ENCODE measurements around the gene HCFC2.
"Not testable (repeated sequence)": the region's sequence is repeated elsewhere in the genome, so short reads cannot be mapped to it uniquely, and the experiment has no call there.

Gene HCFC2

GRCh38 chr12:104057771-104058197, 6.5 kb upstream of the HCFC2 start:
- DNase-seq (ENCODE audit: low spot score), result peak; percentile 14

- no peak for DNase-seq (ENCODE audit: low spot score)
Observed at GRCh38 chr12:104058802-104059201, 5.5 kb upstream of the HCFC2 start.

DNA sequence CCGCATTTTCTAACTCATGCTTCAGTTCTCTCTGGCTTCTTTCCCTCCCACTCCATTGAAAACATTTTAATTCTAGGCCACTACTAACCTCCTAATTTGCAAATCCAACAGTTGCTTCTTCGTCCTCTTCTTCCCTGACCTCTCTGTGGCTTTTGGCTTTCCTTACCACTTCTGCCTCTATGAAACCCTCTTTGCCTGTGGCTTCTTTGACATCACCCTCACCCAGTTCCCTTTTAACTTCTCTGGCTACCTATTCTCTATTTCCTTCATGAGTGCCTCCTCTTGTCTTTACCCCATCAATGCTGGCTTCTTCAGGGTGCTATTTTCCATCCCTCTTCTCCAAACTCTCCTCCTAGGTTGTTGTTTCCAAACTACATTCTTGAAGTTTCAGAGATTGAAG, 4.4 kb upstream of the HCFC2 start:
- DNase-seq (ENCODE audit: low spot score), result no peak

- DNase-seq (ENCODE audit: low spot score), result no peak
Observed at GRCh38 chr12:104060791-104061190, 3.5 kb upstream of the HCFC2 start.

GRCh38 chr12:104063712-104064030, 660 bp upstream of the HCFC2 start:
- peak; percentile 17 for DNase-seq (ENCODE audit: low spot score)

GRCh38 chr12:104064842-104065427, 604 bp downstream of the HCFC2 start:
- no peak for DNase-seq (ENCODE audit: low spot score)

GRCh38 chr12:104072099-104072498, 7.8 kb downstream of the HCFC2 start:
- no peak for DNase-seq (ENCODE audit: low spot score)

- DNase-seq (ENCODE audit: low spot score), result no peak
Observed at GRCh38 chr12:104073699-104074098, 9.4 kb downstream of the HCFC2 start.

DNA sequence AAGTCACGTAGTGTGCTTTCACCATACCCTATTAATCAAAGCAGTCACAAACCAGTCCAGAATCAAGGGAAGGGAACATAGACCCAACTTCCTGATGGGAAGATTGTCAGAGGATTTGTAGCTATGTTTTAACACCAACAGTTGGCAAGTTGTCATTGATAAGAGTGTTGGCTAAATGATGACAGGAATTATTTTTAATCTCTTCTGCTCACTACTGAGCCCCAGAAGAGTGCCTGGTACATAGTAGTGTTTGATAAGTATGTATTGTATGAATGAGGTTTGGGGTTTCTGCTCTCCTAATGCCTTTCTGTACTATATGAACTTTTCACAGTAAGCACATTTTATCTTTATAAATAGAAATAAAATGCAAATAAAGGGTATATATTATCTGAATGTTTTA, 14.7 kb downstream of the HCFC2 start:
- no peak for DNase-seq (ENCODE audit: low spot score)

- DNase-seq (ENCODE audit: low spot score), result no peak
Observed at GRCh38 chr12:104080764-104081163, 16.4 kb downstream of the HCFC2 start.

- no peak for DNase-seq (ENCODE audit: low spot score)
Observed at GRCh38 chr12:104083769-104084475, 19.6 kb downstream of the HCFC2 start.

DNA sequence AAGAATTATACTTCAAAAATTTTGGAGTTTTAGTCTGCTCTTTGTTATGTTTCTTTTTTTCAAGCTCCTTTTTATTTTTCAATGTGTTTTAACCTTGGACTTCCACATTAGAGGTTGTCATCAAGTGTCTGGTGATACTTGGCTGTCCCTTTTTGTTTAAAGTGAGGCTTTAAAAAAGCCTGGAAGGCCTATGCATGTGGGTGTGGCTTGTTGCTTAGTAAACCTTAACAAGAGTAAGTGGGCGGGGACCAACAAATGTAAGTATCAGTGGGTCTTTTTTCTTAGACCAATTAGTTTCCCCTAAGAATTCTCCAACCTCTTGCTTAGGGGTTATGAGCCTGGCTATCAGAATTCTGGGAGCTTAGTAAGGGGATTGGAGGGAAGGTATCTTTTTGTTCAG, 26.4 kb downstream of the HCFC2 start:
- DNase-seq (ENCODE audit: low spot score), result no peak

GRCh38 chr12:104091136-104091535, 26.8 kb downstream of the HCFC2 start:
- no peak for DNase-seq (ENCODE audit: low spot score)

DNA sequence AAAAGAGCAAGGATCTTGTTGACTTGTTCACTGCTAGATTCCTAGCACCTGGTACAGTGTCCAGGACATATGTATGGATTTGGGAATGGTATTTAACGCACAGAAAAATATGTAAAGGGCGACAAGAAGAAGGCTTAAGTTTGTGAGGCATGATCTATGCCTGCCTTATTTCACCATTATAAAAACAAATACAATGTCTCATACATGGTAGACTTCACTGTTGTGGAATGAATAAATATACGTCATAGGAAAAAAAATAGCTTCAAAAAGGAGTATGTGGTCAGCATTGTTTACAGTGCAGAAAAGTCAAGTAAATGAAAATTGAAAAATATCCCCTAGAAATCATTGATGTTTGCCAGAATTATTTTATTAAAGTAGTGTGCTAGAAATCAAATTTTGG, 30.0 kb downstream of the HCFC2 start:
- DNase-seq (ENCODE audit: low spot score), result no peak

DNA sequence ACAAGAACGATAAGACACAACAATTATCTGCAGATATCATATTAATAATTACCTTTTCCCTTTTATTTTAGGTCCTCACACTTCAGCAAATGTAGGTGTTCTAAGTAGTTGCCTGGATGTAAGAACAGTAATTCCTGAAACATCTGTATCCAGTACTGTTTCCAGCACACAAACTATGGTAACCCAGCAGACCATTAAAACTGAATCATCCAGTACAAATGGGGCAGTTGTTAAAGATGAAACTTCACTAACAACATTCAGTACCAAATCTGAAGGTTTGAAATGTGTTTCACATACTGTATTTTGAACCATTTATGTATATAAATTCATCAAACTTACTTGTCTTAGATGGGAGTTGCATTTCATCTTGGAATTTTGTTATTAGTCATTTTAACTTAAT, 31.0 kb downstream of the HCFC2 start:
- DNase-seq (ENCODE audit: low spot score), result no peak

DNA sequence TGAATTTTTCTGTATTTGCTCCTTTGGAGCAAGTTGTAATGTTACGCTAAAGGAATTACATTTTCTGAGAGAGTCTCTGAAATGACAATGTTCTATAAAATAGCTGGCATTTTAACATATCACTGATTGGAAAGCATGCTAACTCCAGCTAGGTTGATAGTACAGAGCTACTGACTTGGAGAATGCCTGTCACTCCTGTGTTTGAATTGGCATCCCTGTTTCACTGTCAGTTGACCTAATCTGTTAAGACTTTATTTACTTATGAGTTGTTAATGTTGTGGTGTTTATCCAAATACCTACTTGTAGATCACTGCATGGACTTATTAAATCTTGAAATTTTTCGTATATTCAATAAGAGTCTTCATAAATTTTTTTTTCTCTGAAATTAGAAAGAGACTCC, 33.6 kb downstream of the HCFC2 start:
- no peak for DNase-seq (ENCODE audit: low spot score)

GRCh38 chr12:104105461-104105860, 41.1 kb downstream of the HCFC2 start:
- DNase-seq (ENCODE audit: low spot score), result no peak

GRCh38 chr12:104106965-104107364, 42.6 kb downstream of the HCFC2 start:
- DNase-seq (ENCODE audit: low spot score), result no peak

DNA sequence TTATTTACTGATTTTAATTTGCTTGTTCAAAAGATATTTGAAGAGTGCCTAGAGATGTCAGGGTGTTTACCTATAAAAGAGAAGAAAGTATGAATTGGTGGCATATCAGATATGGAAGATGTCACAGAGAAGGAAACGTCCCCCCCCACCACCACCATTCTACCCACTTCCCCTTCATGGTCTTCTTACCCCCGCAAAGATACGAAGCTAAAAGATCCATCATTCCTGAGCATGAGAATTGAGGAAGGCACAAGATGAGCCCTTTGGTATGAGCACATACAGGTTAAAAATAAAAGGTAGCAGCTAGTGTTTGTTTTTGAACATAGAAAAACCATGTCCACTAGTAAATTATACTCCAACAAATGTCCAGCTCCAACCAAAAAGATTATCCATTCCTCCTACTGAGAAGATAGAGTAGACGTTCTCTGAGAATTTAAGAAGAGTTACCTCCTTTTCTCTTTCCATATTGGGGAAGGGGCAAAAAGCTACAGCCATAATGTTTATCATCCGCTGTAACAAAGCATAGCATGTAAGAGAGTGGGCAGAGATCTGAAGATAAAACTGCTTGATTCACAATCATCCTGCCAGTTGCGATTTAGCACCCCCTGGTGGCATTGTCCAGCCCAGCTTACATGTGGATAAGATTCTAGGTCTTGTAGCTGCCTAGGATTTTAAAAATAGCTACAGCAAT, 44.6 kb downstream of the HCFC2 start:
- DNase-seq (ENCODE audit: low spot score), result peak; percentile 87

DNA sequence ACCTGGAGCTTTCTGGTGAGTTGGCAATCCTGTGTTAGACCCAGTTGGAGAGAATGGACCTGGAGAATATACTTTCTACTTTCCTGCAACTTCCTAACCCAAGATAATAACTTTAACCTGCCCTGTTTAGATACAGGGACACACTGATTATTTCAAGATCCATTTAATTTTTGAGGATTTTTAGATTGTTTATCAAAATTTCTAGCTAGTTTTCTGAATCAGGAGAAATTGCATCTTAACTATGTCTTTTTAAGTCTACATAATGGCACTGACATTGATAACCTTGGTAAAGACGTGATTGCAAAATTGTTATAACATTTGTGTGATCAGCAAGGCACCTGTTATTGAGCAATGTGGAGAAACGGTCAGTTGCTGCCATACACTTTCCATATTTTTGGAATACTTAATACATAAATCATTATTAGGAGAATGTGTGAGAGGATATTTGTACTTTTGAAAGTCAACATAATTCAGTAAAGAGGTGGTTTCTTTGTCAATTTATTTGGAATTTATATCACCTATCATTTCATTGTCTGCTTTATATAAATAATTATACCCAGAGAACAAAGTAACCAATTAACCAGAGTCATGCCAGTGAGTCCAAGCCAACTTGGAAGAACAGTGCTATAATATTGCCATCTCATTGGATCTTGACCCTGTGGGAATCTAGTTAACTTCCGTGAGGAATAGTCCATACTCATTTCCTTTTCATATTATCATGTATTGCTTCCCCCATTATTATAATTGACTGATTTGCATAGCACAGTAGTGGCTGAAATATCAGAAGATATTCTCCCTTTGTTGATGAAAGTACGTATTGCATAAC, 45.3 kb downstream of the HCFC2 start:
- DNase-seq (ENCODE audit: low spot score), result no peak

DNA sequence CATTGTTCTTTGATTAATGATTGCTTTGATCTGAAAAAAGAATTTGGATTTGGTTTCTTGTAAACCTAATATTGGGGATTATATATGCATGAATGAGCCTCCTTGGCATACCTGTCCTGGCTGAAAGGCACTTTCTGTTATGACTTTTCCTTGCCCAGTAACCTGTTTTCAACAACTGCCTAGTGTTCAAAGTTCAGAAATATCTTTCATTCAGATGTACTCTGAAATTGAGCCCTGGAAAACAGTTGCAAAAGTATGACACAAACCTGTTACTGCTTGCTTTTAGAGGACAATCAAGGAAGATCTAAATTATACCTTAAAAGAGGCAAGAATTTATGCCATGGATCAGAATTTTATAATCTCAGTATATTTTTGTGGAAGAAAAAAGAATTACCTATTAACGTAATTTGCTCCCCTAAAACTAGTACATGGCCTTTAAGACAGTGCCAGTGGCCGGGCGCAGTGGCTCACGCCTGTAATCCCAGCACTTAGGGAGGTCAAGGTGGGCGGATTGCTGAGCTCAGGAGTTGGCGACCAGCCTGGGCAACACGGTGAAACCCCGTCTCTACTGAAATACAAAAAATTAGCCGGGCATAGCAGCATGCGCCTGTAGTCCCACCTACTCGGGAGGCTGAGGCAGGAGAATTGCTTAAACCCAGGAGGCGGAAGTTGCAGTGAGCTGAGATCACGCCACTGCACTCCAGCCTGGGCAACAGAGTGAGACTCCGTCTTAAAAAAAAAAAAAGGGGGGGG, 50.7 kb downstream of the HCFC2 start:
- DNase-seq (ENCODE audit: low spot score), result not testable (repeated sequence)

DNA sequence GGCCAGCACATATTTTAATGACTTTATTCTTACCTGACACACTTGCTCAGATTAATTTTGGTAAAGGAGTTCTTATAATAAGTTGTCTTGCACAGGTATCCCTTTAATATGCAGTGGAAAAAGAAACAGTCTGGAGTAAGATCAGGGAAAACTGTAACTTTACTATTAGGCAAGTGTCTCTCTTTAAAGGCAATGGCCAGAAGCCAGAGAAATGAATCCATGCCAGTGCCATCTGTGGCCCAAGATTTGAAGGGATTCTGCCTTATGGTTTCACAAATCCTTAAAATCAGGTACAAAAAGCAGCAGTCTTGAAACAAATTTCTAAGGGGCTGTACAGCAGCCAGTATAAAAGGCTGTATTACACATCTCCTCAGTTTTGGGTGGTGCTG, 51.2 kb downstream of the HCFC2 start:
- DNase-seq (ENCODE audit: low spot score), result no peak
